ENCODE measurements around the gene POLE3.

DNA sequence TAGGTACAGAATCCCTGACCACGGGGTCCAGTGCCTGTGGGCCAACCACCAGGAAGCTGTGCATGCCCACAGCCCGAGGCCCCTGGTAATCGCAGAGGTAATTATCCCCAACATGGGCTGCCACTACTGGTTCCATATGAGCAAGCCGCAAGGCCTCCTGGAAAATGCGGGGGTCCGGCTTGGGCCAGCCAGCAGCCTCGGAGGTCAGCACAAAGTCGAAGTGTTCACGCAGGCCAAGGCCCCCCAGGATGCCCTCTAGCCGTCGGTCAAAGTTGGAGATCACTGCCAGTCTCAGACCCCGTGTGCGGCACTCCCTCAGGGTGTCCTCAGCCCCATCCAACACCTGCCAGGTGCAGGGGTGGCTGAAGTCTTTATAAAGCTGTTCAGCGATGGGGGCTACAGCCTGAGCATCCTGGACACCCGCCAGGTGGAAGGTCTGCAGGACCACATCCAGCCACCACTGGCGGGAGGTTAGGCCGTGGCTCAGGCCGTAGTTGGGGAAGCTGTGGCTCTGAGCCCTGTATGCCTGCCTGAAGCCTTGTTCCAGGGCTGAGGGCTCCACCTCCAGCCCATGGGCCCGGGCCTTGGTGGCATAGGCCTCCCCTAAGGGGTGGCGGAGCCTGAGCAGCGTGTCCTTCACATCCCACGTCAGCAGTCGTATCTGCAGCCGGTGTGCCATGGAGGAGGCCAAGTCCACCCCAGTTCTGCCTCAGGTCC lies 36.6 kb downstream of the POLE3 start:
- TF ChIP-seq POLR2A (IDR thresholded peaks at IDR 0.05) (no peak), POLR2AphosphoS5 (IDR thresholded peaks at IDR 0.05) (no peak), EP300 (IDR thresholded peaks at IDR 0.05; ENCODE audit: low read depth) (no peak)
- TF ChIP-seq, protein P1, sequence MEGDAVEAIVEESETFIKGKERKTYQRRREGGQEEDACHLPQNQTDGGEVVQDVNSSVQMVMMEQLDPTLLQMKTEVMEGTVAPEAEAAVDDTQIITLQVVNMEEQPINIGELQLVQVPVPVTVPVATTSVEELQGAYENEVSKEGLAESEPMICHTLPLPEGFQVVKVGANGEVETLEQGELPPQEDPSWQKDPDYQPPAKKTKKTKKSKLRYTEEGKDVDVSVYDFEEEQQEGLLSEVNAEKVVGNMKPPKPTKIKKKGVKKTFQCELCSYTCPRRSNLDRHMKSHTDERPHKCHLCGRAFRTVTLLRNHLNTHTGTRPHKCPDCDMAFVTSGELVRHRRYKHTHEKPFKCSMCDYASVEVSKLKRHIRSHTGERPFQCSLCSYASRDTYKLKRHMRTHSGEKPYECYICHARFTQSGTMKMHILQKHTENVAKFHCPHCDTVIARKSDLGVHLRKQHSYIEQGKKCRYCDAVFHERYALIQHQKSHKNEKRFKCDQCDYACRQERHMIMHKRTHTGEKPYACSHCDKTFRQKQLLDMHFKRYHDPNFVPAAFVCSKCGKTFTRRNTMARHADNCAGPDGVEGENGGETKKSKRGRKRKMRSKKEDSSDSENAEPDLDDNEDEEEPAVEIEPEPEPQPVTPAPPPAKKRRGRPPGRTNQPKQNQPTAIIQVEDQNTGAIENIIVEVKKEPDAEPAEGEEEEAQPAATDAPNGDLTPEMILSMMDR (IDR thresholded peaks at IDR 0.05): no peak
